T-helper 2 cell treated with Interferon-gamma antibody and Interleukin-4, amounts not matched to agents 100 ng/mL and 5 ng/mL, for 36 hours (primary cell): ENCODE measurements around the gene ATP2B1. TPM values are rescaled to one million over a fixed set of nuclear protein-coding genes. Genes with fewer than 3 reads are reported as not detected.

Source experiments
- intact Hi-C: fragments of 100-400 bp; cut with micrococcal nuclease; formaldehyde crosslinking; loops from one replicate; pipeline ENCODE4 v1.15.1; 2023
- total RNA-seq: library from RNA; stranded (reverse); gene quantifications from 2 replicates; pipeline ENCODE4 v1.2.3, GENCODE V29; 2022

Gene ATP2B1
- total RNA-seq, 1 donor from 2014 or later: 24.6 TPM

DNA sequence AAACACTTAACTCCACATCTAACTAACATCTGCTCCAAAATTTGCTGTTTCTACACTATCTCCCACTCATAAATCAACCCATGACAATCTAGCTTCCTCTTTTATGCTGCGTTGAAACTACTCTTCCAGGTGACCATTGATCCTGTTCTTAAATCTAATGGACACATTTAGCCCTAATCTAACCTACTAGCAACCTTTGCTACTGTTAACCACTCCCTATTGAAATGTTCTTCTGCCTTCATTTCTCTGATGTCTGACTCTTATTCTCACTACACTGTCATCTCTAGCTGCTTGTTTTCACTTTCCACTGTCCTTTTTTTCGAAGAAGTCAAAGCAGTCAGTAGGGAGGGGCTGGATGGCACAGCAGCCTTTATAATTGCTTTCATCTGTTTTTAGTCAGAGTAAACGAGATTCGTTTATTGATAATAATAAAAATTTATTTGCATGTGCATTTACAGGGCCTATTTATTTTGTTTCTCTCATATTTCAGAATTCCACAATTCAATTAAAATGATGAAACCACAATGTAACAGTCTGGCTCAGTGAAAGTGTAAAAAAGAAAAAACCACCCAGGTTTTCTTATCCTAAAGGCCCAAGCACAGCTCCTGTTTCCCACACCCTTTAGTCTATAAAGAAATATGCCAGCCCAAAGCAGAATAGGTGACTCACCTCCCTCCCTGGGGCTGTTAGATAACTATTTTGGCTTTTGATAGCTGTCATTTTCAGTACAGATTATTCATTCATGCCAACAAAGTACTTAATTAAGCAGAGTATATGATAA lies 44.9 kb downstream of the ATP2B1 start:
- intact Hi-C loops: loop anchor here (2.0 kb wide), 1 partner anchor 45 kb away; the partner anchor contains the start of gene ATP2B1

- intact Hi-C loops: loop anchor here (2.0 kb wide), 1 partner anchor 46 kb away; the partner anchor contains the start of gene ATP2B1
These were observed 46.0 kb downstream of the ATP2B1 start for GRCh38 chr12:89662623-89663022.

DNA sequence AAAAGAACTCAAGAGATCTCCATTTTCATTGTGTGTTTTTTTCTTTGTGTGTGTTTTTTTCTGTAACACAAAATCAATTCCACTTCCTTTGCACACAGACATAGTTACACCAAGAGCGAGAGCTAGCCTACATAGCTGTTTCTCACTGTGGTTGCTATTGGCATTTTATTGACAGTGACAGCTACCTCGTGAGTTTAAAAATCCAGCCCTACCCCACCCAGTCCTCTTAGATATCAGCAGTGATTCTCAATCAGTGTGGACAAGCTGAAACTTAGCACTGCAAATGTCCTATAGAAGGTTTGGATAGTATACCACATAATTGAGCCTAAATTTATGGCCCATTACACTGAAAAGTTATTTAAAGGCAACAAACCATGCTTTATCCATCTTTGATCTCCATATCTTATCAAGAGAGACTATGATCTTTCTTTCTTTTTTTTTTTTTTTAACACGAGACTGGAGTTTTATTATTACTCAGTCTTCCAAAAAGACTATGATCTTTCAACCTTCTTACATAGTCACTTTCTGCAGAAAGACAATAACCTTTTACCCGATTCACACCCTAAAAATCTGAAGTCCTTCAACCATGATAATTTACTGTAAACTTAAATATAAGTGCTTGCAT lies 46.8 kb downstream of the ATP2B1 start:
- intact Hi-C loops: loop anchor here (2.0 kb wide), 1 partner anchor 47 kb away; the partner anchor contains the start of gene ATP2B1

- intact Hi-C loops: no loop called here
These were observed 50.9 kb downstream of the ATP2B1 start for GRCh38 chr12:89657739-89658138.

DNA sequence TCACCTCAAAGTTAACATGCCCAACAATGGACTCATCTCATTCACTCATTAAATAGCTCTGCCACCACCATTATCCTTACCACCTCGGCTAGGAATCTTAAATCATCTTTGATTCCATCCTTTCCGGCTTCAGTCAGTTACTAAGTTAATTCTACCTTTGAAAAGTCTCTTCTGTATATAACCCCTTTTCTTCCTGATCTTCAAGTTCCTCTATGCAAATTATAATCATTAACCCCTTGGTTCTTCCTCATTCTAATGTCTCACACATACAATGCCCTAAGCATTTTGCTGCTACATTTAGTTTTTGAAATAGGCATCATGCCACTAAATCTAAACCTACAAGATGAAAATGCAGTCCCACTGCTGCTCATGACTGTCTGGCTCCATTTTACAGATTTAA lies 51.6 kb downstream of the ATP2B1 start:
- intact Hi-C loops: no loop called here

GRCh38 chr12:89655841-89656240 lies 52.8 kb downstream of the ATP2B1 start:
- intact Hi-C loops: no loop called here

DNA sequence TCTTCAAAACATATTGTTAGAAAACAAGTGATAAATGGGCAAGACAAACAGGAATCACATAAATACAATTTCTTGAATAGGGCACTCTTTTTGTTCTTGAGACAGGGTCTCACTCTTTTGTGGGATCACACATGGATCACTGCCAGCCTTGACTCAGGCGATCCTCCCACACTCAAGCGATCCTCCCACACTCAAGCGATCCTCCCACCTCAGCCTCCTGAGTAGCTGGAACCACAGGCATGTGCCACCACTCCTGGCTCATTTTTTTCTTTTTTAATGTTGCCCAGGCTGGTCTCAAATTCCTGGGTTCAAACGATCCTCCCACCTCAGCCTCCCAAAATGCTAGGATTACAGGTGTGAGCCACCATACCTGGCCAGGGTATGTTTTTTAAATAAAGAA lies 57.4 kb downstream of the ATP2B1 start:
- intact Hi-C loops: no loop called here

DNA sequence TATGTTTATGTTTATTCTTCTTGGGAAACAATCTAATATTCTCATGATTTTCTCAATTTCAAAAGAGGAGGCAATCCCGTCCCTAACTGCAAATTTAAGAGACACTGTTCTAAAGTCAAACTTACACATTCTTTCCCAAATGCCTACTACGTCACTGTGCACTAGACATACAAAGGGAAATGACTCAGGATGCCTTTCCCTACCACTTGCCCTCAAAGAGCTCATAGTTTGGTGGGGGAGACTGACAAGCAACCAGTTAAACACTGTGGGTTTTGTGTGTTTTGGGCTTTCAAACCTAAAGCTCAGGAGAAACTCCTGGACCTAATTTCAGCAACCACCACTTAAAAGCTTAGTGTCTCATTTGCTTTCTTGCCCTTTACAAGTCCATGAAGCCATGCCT lies 58.4 kb downstream of the ATP2B1 start:
- intact Hi-C loops: no loop called here

- intact Hi-C loops: no loop called here
These were observed 58.8 kb downstream of the ATP2B1 start for GRCh38 chr12:89649820-89650219.

DNA sequence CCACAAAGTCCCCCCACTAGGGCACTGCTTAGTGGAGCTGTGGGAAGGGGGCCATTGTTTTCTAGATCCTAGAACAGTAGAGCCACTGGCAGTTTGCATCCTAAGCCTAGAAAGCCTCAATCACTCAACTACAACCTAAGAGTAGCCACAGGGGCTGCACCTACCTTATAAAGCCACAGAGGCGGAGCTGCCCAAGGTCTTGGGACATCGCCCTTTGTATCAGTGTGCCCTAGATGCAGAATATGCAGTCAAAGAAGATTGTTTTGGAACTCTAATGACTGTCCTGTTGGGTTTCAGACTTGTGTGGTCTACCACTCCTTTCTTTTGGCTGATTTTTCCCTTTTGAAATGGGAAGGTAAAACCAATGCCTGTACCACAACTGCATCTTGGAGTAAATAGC lies 59.5 kb downstream of the ATP2B1 start:
- intact Hi-C loops: no loop called here

DNA sequence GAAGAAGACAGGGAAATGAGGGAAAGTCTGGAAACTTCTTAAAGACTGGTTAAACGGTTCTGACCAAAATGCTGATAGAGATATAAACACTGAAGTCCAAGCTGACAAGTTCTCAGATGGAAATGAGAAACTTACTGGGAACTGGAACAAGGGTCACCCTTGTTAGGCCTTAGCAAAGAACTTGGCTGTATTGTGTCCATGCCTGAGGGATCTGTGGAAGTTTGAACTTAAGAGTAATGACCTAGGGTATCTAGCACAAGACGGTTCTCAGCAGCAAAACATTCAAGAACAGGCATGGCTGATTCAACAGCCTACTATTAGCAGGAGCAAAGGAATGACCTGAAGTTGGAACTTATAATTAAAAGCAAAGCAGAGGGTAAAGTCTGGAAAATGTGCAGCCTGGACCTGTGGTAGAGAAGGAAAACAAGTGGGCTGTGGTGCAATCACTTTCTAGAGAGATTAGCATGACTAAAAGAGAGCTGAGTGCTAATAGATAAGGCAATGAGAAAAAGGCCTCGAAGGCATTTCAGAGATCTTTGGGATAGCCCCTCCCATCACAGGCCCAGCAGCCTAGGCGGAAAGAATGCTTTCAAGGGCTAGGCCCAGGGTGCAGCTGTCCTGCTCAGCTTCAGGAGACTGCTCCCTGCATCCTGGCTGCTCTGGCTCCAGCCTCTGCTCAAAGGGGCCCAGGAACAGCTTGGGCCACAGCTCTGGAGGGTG lies 60.3 kb downstream of the ATP2B1 start:
- intact Hi-C loops: no loop called here

DNA sequence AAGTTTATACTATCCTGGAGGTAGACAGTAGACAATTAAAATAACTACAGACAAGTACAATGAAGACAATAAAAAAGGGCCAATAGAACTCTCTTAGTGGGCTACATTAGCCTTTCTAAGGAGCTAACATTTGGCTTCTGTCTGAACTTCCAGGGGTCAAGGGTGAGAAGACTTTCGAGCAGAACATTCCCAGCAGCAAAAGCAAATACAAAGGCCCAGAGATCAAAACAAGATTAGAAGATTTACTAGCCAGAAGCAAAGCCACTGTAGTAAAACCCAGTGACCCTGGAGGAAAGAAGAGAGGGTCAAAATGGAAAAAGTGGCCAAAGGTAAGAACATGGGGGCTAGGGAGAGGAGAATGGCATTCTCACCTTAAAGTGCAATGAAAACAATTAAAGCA lies 63.2 kb downstream of the ATP2B1 start:
- intact Hi-C loops: no loop called here

- intact Hi-C loops: no loop called here
These were observed 65.7 kb downstream of the ATP2B1 start for GRCh38 chr12:89642959-89643358.

DNA sequence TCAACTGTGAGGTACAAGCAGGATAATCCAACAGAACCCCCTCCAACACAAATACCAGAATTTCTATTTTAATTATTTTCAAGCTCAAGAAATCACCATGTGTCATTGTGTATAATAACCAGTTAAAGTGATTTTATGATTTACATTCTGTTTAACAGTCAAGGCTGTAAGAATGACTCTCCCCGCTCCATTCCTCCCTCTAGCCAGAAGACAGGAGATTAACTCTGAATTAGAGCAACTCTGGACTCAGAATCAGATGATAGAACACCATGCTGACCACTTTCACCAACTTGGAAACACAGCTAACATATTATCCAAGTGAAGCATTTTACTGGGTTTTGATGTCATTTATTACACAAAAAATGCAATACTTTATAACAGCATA lies 71.9 kb downstream of the ATP2B1 start:
- intact Hi-C loops: no loop called here

GRCh38 chr12:89636052-89636775 lies 72.4 kb downstream of the ATP2B1 start:
- intact Hi-C loops: no loop called here

DNA sequence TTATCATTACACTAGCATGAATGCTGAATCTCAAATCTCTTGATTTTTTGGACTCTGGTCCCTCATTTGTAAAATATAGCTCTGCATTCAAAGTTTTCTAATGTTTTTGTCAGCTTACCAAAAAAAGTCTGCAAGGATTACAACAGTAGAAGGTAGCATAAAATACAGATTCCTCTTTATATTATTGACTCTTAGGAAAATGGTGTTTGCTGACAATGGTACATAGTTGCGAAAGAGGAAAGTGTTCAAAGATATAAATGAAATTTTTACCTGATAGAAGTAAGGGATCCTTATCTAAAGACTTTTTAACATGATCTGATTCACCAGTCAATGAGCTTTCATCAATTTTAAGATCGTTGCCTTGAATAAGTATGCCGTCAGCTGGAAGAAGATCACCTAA lies 74.1 kb downstream of the ATP2B1 start:
- intact Hi-C loops: no loop called here

DNA sequence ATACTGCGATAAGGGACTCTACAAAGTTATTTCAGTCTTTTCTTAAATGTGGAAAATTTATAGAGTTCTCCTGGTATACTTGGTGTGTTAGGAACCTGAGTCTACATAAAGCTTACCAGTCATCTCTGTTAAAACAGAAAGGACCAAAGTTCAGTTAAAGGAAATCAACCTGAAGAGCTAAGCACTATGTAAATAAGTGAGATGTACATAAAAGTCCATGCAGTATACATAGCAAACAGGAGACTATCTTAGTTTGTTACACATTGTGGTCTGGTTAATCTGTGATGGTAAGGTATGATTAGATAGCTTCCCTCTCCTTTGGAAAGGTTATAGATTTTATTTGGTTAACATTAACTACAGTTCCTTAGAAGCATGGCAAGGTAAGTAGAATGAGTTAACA lies 75.9 kb downstream of the ATP2B1 start:
- intact Hi-C loops: no loop called here

DNA sequence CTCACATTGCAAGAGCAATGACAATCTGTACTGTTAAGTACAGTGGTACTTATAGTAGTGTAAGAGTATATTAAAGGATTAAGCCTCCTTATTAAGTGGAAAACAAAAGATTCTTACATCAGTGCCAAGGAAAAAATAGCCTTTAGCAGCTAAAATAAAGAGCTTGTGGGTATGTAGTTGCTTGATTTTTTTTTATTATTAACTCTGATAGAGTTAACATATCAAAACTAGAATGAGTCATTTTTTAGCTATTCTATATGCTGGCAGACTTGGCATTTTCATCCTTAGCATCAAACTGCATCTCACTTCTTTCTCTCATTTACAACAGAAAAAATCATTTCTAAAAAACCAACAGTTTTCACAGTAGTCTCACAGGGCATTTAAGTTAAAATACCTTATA lies 86.5 kb downstream of the ATP2B1 start:
- intact Hi-C loops: no loop called here

DNA sequence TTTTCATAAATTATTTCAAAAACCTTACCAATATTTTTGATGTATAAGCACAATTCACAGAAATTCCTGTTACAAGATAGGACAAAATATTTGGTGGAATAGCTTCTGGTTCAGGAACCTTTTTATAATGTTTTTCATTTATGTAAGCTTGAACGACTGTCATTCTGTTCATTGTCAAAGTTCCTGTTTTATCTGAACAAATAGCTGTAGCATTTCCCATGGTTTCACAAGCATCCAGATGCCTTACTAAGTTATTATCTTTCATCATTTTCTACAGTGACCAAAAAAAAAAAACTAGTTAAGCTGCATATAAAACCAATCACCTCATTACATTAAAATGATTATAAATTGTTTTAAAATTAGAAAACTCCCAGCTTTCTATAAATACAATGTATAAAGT lies 87.1 kb downstream of the ATP2B1 start:
- intact Hi-C loops: no loop called here

- intact Hi-C loops: no loop called here
These were observed 88.9 kb downstream of the ATP2B1 start for GRCh38 chr12:89619764-89620163.

DNA sequence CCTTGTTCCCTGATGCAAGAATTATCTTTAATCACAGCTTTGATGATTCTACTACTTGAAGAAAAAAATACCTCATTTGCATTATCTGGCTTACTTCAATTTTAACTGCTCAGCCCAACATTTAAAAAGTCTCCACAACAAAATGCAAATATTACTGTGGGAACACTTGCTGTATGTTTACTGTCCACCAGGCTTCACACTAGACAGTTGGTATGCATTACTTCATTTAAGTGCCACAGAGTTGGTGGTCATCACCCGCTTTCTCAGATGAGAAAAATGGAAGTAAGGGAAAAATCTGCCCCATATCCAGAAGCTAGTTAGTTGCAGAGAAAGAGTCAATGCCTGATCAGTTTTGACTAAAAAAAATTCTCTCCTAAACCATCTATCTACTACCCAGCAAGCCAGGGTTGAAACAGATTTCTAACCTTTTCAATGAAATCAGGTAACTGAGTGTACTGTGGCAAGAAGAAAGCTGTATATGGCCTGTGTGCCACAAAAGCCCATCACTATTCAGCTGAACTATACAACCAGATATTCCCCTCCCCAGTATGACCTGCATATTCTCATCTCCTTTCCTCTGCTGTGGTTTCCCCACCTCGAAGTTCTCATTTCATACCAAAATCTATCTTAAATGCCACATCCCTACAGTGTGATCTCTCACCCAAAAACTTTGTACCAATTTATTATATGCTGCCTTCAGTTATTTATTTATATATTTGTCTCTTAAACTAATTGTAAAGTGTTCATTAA lies 90.3 kb downstream of the ATP2B1 start:
- intact Hi-C loops: no loop called here
